Measurements from ENCODE around the gene NHP2. TPM values are rescaled to one million over a fixed set of nuclear protein-coding genes. Genes with fewer than 3 reads are reported as not detected.
A peak's percentile ranks its signal among the peaks of the same experiment; 100 is the strongest.

NHP2 gene
- total and polyA plus RNA-seq, 3 donors from 2014 or later = 105 to 208 (median 132) TPM

DNA sequence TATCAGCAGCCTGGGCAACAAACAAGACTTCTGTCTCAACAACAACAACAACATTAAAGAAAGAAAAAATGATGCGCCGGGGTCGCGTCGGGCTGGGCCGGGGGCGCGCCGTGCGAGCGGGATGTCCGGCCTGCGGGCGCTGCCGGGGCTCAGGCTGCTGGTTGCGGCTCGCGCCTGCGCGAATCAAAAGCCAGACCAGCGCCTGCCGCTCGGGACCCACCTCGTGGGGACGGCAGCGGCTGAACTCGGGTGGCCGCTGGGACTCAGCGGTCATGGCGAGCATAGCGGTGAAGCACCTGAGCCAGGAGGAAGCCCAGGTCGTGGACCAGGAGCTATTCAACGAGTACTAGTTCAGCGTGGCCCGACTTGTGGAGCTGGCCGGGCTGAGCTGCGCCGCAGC lies 11.9 kb upstream of the NHP2 start:
- Histone ChIP-seq H3K9me3 (no peaks in the 10 kb centered on the region), H3K4me1 (peaks cover 7% of the 10 kb centered on the region), H3K27me3 (no peaks in the 10 kb centered on the region), H3K27ac (no peak overlapping the region), H3K4me3 (peak overlapping the region; percentile 13 to 32), H3K36me3 (ENCODE audit: low read depth, missing control alignments) (no peaks in the 10 kb centered on the region)
- TF ChIP-seq POLR2A (IDR thresholded peaks at IDR 0.05) = no peak
- TF ChIP-seq, protein P1, sequence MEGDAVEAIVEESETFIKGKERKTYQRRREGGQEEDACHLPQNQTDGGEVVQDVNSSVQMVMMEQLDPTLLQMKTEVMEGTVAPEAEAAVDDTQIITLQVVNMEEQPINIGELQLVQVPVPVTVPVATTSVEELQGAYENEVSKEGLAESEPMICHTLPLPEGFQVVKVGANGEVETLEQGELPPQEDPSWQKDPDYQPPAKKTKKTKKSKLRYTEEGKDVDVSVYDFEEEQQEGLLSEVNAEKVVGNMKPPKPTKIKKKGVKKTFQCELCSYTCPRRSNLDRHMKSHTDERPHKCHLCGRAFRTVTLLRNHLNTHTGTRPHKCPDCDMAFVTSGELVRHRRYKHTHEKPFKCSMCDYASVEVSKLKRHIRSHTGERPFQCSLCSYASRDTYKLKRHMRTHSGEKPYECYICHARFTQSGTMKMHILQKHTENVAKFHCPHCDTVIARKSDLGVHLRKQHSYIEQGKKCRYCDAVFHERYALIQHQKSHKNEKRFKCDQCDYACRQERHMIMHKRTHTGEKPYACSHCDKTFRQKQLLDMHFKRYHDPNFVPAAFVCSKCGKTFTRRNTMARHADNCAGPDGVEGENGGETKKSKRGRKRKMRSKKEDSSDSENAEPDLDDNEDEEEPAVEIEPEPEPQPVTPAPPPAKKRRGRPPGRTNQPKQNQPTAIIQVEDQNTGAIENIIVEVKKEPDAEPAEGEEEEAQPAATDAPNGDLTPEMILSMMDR (IDR thresholded peaks at IDR 0.05) = no peak
- intact Hi-C loops (cut with DNase I; ENCODE audit: low total_unique reads) = no loop called here
- DNase-seq = no peak
- 24 to 25% methylated on average over 19 to 37 of the region's 38 CpGs for WGBS, 2 donors

DNA sequence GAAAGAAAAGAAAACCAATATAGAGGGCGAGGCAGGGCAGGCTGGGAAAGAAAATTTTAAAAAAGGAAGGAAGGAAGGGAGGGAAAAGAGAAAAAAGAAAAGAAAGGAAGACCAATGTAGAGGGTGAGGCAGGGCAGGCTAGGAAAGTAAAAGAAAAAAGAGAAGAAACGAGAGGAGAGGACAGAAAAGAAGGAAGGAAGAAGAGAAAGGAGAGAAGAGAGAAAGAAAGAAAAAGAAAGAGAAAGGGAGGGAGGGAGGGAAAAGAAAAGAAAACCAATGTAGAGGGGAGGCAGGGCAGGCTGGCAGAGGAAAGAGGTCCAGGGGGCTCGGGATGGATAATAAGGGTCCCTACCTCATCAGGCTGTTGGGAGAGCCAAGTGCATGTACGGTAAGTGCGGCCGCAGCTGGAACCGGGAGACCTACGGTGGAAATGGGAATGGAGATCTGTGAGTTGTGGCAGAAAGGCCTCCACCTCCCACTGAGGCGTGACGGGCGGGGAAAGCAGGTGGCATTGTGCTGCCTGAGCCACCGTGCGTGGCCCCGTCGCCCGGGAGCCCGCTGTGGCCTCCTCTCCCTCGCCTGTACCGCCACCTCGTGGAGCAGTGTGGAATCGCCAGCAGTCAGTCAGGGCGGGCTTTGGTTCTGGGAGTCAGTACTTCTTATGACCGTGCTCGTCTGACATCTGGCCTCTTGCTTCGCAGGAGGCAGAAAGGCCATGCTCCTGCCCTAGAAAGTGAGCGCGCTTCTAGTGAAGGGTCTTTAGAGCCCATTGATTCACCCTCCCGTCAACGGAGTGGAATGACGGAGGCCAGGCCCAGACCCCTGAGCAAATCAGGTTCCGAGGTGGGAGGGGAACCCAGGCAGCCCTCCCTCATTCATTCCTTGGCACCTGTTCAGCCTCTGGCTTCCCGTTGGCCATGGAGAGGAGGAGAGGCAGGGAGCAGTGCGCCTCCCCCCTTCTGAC lies 10.4 kb upstream of the NHP2 start:
- WGBS, 2 donors = 10 to 12% methylated on average over 14 to 33 of the region's 33 CpGs
- no peaks in the 10 kb centered on the region for H3K27me3 ChIP-seq

DNA sequence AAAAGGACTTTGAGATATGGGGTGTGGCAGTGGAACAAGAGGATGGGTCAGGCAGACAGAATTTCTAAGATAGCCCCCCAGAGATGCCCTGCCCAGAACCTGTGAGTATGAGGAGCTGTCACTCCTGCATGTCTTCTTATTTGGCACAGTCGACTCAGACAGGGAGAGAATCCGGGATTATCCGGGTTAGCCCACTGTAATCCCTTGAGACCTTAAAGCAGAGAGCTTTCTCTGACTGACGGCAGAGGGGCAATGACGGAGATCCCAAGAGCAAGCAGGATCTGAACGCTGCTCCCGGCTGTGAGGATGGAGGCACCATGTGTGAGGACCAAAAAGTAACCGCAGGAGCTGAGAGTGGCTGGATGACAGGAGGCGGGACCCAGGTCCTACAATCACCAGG lies 8.8 kb upstream of the NHP2 start:
- no peaks in the 10 kb centered on the region for H3K36me3 ChIP-seq (ENCODE audit: low read depth, missing control alignments)
- H3K27me3 ChIP-seq = no peaks in the 10 kb centered on the region
- TF ChIP-seq, protein P1 (IDR thresholded peaks at IDR 0.05) = no peak
- no peak for TF ChIP-seq POLR2A (IDR thresholded peaks at IDR 0.05)
- peaks cover 7% of the 10 kb centered on the region for H3K4me1 ChIP-seq
- WGBS, 2 donors = 85 to 87% methylated on average over 9 of the region's 9 CpGs
- no peak overlapping the region for H3K27ac ChIP-seq
- no peak overlapping the region for H3K4me3 ChIP-seq
- no peak for DNase-seq
- intact Hi-C loops (cut with DNase I; ENCODE audit: low total_unique reads) = loop anchor here (5.0 kb wide), 1 partner anchor 85 kb away; no protein-coding TSS in a partner anchor
- no peaks in the 10 kb centered on the region for H3K9me3 ChIP-seq

More for the DNA sequence above, 10.4 kb upstream of the NHP2 start:
- Histone ChIP-seq H3K9me3 (no peaks in the 10 kb centered on the region), H3K4me1 (peaks cover 7% of the 10 kb centered on the region), H3K4me3 (peak overlapping the region in 1 of 2 donors; percentile 32), H3K36me3 (ENCODE audit: low read depth, missing control alignments) (no peaks in the 10 kb centered on the region), H3K27ac (no peak overlapping the region)
- intact Hi-C loops (cut with DNase I; ENCODE audit: low total_unique reads) = loop anchor here (5.0 kb wide), 1 partner anchor 87 kb away; no protein-coding TSS in a partner anchor
- TF ChIP-seq POLR2A (IDR thresholded peaks at IDR 0.05) = no peak
- TF ChIP-seq, protein P1 (IDR thresholded peaks at IDR 0.05) = peak; percentile 90 to 98 (median 95)
- DNase-seq = peak; percentile 87

DNA sequence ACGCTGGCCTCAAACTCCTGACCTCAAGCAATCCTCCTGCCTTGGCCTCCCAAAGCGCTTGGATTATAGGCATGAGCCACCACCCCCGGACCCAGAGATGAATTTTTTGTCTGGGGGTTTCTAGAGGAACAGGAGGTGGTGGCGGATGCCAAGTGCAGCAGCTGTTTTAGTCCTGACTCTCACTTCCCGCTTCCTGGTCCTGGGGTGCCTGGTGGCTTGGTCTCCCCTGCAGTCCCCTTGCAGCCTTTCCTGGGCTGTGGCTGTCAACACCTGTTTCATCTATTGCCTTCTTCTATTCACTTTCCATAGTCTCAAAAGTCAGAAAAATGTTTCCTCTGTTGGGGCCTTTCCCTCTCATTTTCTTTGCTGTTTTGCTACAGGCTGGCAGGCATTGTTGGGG lies 6.5 kb upstream of the NHP2 start:
- no peak overlapping the region for H3K27ac ChIP-seq
- peaks cover 7% of the 10 kb centered on the region for H3K4me1 ChIP-seq
- no peaks in the 10 kb centered on the region for H3K27me3 ChIP-seq
- H3K36me3 ChIP-seq (ENCODE audit: low read depth, missing control alignments) = no peaks in the 10 kb centered on the region
- TF ChIP-seq POLR2A (IDR thresholded peaks at IDR 0.05) = no peak
- TF ChIP-seq, protein P1 (IDR thresholded peaks at IDR 0.05) = no peak
- H3K4me3 ChIP-seq = no peak overlapping the region
- H3K9me3 ChIP-seq = no peaks in the 10 kb centered on the region
- WGBS, 2 donors = 79 to 91% methylated on average over 4 to 5 of the region's 5 CpGs
- intact Hi-C loops (cut with DNase I; ENCODE audit: low total_unique reads) = loop anchor here (5.0 kb wide), 1 partner anchor 83 kb away; no protein-coding TSS in a partner anchor
- DNase-seq = no peak
